ENCODE data around the gene AP1G2.

Gene AP1G2

DNA sequence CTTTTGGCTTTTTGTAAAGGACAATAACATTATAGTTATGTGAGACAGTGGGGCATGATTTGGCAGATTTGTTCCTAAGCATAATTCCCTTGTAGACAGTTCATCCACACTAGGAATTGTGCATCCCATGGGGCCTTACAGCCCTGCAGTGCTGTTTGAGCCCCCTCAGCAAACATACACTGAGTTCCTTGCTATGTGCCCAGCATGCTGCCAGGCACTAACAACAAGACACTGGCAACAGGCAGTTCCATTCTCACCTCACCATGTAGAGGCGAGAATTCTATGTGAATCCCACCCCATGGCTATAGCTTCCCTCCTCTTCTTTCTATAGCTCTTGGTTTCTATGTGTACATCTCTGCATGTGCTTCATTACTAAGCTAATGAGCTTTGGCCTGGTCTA is 9.6 kb downstream of the AP1G2 start:
- DNase-seq (ENCODE audit: low spot score): no peak

DNA sequence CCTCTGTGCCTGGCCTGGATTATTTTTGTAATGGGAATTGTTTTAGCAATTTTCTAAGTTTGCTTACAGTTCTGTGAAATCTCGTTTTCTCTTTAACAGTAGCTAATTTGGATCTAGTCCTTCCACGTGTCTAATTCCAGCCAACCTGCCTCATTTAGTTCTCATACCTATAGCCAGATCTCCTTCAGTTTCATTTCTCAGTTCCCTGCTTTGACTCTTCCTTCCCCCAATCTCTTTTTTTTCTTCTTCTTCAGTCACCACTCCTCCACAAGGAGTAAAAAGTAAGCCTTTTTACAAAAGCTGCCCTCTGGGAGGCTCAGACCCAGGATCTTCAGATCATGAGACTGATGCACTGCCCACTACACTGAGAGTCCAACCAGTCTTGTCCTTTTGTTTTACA is 10.1 kb downstream of the AP1G2 start:
- no peak for DNase-seq (ENCODE audit: low spot score)

DNA sequence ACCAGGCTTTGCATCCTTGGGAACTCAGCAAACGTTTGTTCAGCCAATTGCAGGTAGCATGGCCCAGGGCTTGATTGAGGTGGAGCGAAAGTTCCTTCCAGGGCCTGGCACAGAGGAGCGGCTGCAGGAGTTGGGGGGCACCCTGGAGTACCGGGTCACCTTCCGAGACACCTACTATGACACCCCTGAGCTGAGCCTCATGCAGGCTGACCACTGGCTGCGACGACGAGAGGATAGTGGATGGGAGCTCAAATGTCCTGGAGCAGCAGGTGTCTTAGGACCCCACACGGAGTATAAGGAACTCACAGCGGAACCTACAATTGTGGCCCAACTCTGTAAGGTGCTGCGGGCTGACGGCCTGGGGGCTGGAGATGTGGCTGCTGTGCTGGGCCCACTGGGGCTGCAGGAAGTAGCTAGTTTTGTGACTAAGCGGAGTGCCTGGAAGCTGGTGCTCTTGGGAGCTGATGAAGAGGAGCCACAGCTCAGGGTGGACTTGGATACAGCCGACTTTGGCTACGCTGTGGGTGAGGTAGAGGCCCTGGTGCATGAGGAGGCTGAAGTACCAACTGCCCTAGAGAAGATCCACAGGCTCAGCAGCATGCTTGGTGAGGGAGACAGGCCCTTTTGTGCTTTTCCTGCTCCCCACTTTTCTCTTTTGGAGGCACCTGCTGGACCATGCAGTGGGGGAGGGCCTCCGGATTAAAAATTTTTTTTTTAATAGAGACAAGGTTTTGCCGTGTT is 10.7 kb downstream of the AP1G2 start:
- no peak for DNase-seq (ENCODE audit: low spot score)

DNA sequence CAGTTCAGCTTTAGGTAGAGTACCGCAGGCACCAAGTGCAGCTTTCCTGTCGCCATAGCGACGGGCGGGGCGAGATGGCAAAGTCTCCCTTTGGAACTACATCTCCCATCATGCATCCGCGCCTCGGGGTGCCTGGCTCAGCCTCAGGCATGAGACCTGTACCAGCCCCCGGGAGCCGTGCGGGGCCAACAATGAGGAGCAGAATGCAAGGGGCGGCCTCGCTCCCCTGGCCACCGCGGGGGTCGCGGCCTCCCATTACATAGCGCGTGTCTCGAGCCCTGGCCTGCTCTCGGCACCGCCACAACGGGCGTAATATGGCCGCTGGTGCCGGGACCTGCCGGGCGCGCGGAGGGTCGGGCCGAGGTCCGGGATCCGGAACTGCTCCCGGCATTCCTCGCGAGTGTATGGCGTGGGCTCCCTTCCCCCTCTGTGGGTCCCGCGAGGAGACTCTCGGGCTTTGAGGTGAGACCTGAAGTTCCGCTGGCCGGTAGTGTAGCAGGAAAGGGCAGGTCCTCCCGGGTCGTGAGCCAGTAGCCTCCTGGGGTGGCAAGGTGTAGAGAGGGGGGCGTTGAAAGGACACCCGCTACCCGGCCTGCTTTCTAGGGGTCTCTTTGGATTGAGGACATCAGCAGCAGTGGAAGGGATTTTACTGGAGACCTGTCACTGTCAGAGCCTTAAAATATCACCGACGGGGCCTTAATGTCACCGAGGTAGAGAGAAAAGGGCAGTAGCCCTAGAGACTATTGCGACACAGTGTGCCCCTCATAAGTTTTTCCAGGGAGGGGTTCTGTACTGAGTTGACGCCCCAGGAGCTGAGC is 11.5 kb downstream of the AP1G2 start, which contains the start of gene THTPA:
Gene THTPA (plus strand): TSS at position 390 of the 818 bp plus-strand sequence. CDS start 487 bp downstream, outside the sequence.
- DNase-seq (ENCODE audit: low spot score): peak; percentile 92

DNA sequence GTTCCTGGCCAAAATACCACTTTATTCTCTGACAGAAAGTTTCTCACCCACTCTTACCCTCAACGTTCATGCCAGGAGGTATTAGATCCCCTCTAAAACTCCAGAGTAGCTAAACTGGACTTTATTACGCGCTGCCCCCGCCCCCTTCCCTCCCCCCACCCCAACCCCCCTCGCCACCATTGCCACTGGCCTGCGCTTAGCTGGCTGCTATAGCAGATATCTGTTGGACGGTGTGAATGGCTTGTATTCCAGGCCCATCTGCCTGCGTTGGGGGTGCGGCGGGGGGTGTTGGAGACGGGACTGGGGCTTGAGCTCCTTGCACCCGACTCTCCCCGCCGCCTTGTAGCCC is 12.1 kb downstream of the AP1G2 start:
- DNase-seq (ENCODE audit: low spot score): no peak

DNA sequence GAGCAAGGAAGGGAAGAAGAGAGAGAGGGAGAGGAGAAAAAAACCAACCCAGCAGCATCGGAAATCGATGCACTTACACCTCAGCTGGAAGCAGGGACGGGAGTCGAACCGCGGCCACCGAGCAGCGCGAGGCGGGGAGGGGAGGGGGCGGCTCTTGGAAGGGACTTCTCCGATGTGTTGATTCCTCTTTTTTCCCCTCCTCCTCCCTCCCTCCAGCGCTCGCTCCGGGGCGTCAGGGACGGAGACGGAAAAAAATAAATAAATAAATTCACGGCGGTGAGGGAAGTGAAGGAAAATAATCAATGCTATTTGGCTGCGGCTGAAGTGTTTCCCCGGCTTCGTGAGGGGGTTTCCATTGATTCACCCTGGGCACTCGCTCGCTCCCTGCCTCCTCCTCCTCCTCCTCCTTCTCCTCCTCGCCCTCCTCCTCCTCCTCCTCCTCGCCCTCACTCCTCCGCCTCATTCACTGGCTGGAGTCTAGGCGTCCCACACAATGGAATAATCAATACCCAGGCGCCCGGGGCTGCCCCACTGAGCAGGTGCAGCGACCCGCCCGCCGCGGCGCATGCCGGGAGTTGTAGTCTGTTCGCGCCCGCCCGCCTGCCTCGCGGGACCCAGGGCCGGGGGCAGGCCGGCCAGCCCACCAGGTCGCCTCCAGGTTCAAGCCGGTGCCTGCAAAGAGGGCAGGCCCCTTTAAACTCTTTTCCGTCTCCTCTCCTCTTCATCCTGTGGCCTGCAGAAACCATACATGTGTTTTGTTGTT is 16.1 kb downstream of the AP1G2 start, which contains the start of gene ZFHX2:
Gene ZFHX2 (minus strand): TSS at position 500 of the 763 bp plus-strand sequence. CDS start 16,440 bp downstream, outside the sequence.
- peak; percentile 52 for DNase-seq (ENCODE audit: low spot score)

DNA sequence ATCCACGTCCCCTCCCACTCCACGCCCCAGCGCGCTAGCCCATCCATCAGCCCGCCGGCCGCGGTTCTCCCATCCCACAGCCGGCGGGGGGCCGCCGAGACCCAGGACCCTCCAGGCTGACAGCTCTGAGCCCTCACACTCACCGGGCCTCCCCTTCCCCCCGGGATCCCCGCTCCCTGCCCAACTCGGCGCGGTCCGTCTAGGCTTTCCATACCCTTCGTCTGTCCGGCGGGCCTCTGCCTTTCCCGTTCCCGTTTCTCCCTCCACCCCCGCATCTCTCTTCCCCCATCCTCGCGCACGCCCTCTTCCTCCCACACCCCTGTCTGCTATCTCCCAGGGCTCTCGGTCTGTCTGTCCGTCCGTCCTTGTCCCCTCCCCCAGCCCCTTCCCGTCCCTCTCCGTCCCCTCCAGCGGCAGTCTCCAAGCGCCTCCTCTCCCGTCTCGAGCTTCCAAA is 16.8 kb downstream of the AP1G2 start:
- DNase-seq (ENCODE audit: low spot score): no peak

DNA sequence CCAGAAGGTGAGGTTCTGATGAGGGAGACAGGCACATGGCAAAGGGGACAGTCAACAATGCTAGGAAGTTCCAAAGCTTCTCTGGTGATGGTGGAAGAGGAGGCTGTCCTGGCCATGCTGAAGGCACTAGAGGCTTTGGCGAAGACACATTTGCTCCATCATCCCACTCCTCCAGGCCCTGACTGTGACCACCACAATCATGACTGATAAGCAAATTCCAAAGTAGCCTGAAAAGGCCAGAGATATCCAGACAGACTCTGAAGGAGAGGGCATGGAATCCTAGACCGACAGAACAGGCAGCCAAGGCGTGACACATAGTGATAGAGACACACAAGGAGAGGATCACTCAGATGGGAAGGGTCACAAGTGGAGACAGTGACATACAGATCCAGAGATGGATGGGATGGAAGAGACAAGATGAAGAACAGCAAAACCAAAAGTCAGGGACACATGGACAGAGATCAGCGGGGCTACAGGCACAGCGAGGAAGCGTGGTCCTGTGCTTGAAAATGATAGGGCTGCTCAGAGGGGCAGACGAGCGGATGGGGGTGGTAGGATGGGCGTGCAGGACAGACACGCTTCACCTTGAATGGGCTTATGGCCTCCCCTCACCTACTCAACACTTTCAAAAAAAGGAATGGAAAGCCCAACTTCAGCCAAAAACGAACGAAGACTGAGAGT is 17.3 kb downstream of the AP1G2 start:
- DNase-seq (ENCODE audit: low spot score): no peak

DNA sequence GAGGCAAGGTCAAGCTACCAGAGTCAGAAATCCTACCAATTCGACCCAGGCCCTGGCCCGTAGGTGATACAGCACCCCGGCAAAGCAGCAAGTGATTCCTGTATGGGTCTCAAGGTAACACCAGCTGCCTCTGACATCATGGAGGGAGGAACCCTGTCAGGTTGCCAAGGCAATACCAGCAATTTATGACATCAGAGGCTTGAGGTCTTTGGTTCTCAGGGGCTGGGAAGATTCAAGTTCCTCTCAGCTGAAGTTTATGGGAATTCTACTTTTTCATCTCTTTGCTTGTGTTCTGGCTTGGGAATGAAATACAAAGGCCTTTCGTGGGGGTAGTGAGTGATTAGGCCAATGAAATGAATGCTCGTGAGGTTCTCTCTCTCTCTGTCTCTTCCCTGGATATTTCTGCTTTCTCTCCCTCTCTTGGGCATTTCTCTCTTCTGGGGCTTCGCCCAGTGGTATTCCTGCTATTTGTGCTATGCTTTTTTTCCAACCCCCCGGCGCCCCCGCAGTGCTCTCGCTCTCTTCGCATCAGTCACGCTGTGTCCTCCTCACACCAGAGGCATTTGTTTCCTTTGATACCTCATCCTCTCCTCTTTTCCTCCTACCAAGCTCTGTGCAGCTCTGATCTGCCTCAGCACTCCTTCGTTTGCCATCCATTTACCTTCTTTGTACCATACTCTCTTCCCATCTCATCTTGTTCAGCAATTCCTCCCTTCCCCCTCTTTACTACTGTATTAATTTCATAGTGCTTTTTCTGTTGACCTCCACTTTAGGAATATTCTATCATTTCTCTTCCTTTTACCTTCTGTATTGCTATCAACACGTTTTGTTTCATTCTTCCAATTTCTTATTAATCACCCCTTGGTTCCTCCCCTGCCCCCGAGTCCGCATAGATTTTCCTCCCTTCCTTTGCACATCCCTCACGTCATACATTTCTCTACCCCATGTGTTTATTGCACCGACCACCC is 19.0 kb downstream of the AP1G2 start:
- no peak for DNase-seq (ENCODE audit: low spot score)

DNA sequence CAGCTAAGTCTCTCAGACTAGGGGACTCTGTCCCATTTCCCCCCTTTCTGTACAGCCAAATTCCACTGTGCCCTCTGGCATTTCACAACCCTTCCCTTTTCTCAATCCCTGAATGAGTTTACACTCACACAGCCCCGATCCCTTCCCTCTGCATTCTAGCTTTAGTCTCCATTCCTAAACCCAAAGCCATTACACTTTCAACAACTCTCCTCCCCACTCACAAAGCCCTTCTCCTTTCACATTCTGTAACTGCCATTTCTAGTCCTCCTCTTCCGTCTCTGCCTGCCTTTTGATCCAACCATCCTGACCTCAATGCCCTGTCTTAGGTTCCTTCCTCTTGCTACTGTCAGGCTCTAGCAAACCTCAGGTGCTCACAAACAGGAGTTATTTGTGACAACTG is 19.7 kb downstream of the AP1G2 start:
- no peak for DNase-seq (ENCODE audit: low spot score)

DNA sequence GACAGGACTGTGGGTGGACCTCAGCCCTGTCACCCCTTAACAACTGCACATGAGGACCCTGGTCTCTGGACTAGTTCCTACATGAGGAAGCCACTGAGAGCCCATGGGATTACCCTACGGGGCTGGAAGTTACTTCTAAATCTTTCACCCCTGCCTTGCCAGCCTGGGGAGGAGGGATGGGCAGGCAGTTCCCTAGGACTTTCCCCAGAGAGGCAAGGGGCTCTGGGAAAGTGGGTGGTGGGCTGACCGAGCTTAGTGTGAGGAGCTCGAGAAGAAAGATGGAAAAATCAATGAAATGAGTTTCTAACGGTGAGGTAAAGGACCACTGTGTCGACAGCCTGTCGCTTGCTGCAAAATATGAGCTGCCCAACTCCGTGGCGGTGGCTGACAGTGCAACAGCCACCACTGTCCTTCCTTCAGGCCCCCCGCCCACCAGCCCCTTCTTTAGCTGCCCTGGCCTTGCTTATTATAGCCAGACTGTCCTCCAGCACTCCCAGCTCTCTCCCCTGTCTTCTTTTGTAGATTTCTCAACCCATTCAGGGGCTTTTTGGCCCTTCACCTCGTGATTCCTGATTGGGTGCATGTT is 21.0 kb downstream of the AP1G2 start:
- DNase-seq (ENCODE audit: low spot score): no peak

DNA sequence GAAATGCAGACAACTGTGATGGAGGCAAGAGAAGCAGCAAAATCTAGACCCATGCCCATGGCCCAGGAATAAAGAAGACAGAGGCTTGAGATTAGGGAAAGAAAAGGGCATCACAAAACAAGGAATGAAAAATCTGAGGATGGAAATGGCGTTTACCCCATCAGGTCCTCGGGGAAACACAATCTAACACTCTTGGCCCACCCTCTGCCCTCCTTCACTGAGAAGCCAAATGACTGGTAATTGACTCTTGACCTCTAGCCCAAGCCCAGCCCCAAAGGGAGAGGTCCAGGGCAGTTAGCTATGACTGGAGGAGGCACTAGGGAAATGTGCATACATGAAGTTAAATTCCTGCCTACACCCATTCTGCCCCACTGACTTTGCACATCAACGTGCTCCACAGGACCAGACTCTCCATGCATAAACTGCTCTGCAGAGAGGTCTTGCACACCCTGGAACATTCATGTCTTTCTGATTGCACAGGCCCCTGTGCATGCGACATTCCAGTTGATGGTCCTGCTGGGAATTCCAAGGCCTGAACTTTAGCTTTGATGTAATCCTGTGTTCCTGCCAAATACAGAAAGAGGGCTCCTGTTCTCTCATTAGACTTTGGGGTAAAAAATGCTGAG is 21.7 kb downstream of the AP1G2 start:
- no peak for DNase-seq (ENCODE audit: low spot score)

DNA sequence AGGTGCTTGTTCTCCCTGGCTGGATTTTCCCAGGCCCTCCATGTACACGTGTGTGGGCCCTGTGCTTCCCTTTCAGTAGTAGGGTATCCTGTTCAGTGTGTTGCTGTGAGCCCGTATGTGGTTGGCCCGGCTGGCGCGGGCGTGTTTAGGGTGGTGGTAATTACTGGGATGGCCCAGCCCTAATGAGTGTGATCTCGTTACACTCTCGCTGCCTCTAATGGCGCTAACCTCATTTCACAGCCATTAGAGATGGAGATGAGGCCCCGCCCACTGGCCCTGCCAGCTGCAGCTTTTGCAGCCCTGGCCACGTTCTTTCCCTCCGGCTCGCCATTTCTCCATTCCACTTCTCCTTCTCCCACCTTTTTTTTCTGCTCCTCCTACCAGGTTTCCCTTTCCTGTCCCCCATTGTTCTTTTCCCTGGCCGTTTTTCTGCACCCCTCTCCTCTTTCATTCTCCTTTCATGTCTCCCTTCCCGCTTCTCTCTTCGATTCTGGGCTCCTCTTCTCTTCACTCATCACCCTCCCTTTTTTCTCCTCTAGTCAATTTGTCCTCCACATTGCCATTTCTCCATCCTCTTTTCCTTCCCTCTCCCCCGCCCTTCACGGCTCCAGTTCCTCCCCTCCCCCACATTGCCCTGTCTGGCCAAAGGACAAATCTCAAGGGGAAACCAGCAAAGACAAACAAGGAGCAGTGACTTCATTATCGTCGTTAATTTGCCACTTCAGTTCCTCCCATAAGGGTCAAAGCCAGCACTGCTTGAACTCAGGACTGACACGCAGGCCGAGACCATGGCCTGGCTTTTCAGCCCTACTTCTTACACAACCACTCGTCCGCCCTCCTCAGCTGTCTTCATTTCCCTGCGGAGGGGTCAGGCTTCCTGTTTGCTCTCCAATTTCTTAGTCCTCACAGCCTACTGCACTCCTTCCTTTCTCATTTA is 22.8 kb downstream of the AP1G2 start:
- DNase-seq (ENCODE audit: low spot score): no peak

DNA sequence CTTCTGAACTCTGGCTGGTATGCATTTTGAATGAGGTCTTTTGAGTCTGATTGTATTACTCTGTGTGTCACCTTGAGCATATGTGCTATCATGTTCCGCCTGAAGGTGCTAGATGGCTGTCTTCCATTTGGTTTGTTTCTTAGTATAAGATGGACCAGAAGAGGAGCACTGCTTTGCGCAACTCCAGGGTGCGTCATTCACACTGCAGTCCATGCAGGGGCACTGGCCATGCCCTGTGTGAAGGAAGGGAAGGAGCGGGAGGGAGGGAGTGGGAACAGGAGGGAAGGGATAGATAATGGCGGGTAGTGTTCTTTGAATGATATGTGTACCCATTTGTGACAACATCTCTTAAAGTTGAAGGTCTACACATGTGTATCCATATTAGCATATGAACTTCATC is 24.2 kb downstream of the AP1G2 start:
- DNase-seq (ENCODE audit: low spot score): no peak

DNA sequence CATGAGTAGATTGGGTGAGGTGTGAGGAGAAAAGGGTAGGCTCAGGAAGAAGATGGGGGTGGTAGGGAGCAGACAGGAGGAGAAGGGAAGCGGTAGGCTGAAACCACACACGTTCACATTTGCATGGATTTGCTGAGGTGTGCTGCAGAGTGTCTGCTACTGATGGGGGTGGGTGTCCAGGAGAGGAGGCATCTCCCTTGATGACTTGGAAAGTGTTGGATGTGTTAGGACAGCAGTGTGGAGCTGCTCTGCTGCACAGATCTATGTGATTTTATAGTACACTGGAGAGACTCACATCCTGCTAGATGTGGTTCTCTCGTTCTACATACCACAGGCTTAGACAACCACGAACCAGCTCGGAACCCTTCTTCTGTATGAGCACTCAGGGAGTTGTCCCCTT is 25.3 kb downstream of the AP1G2 start:
- DNase-seq (ENCODE audit: low spot score): no peak

DNA sequence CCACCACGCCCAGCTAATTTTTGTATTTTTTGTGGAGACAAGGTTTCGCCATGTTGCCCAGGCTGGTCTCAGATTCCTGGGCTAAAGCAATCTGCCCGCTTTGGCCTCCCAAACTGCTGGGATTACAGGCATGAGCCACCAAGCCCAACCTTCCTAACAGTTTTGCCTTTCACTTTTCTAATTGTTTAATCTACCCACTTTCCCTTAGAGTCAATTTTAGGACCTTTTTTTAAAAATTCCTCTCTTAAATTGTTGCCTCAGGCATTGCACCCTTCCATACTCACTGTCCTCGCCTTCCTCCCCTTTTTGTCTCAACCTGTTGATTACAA is 27.5 kb downstream of the AP1G2 start:
- DNase-seq (ENCODE audit: low spot score): no peak

DNA sequence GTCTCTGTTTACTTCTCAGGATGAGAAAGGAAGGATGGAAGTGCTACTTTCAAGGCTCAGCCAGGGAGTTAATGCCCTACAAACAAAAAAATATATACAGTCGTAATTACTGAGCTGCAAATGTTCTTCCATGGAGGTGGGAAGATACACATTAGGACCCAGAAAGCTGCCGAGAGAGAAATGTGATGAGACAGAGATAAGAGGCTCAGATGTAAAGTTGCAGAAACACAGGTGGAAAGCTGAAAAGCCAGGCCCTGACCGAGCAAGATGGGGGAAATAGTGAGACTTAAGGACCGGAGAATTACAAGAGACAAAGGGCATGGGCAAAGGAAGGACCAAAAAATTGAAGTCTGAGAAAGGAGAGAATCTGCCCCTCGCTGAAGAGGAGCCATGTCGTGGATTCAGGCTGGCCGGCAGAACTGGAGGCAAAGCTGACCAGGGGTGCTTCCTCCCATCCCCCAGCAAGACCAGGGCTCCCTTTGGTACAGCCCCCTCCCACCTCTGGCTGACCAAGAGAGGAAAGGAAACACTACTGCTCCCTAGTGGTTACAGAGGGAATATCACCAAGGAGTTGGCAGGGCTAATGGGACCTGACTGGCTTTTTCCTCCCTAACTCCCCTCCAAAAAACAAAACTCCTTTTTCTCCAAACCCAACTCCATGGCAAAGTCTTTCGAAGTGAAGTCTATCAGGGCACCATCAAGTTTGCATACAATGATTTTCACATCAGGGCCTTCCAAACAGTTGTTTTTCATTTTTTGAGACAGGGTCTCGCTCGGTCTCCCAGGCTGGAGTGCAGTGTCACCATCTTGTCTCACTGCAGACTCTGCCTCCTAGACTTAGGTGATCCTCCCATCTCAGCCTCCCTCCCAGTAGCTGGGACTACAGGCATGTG is 28.1 kb downstream of the AP1G2 start:
- peak; percentile 55 for DNase-seq (ENCODE audit: low spot score)

DNA sequence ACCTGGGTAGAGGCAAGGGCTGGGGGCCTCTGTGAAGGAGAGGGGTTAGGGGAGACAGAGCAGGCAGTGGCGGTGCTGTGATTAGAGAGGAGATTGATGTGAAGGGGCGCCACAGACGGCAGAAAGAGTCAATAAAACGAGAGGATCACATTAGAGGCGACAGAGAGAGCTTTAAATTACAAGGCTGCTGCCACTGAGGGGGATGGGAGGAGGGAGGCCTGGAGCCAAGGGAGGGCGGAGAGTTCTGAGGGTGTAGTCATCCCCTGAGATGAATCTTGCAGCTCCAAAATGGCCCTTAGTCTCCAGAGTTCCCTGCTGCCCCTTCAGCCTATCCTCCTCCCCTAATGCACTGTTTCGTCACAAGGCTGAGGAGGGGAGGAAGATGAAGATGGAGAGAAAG is 28.8 kb downstream of the AP1G2 start:
- DNase-seq (ENCODE audit: low spot score): no peak

Measured in hematopoietic multipotent progenitor cell treated with erythropoietin and hydrocortisone succinate and interleukin-3 and kit ligand, for 15 days (in vitro differentiated cells).